Amygdala (tissue), 56 donors: Measurements from ENCODE around the gene ARHGEF28.

Experiments
- DNase-seq, 56 donors: peaks; one replicate each; lab custom pipeline; 2025; lab: John Stamatoyannopoulos, UW

Gene ARHGEF28

GRCh38 chr5:73617510-73618279 lies 8.3 kb upstream of the ARHGEF28 start:
- DNase-seq, result no peak

- no peak for DNase-seq
These were observed 6.2 kb upstream of the ARHGEF28 start for GRCh38 chr5:73619606-73620333.

GRCh38 chr5:73620334-73620687 lies 5.7 kb upstream of the ARHGEF28 start:
- no peak for DNase-seq

GRCh38 chr5:73623060-73623459 lies 2.9 kb upstream of the ARHGEF28 start:
- DNase-seq, result no peak

GRCh38 chr5:73623901-73624404 lies 2.0 kb upstream of the ARHGEF28 start:
- DNase-seq, result no peak

GRCh38 chr5:73624888-73625287 lies 1.1 kb upstream of the ARHGEF28 start:
- no peak for DNase-seq

- DNase-seq, result peak in 7 of 56 donors; percentile 24 to 65 (median 41)
These were observed 538 bp upstream of the ARHGEF28 start for GRCh38 chr5:73625372-73625943.

GRCh38 chr5:73626814-73627313 lies 868 bp downstream of the ARHGEF28 start:
- no peak for DNase-seq

GRCh38 chr5:73629456-73629855 lies 3.5 kb downstream of the ARHGEF28 start:
- DNase-seq, result no peak

- DNase-seq, result no peak
These were observed 4.8 kb downstream of the ARHGEF28 start for GRCh38 chr5:73630765-73631164.

- no peak for DNase-seq
These were observed 5.5 kb downstream of the ARHGEF28 start for GRCh38 chr5:73631500-73631899.

GRCh38 chr5:73633060-73633459 lies 7.1 kb downstream of the ARHGEF28 start:
- DNase-seq, result no peak

GRCh38 chr5:73636408-73636807 lies 10.4 kb downstream of the ARHGEF28 start:
- DNase-seq, result no peak

- DNase-seq, result no peak
These were observed 11.6 kb downstream of the ARHGEF28 start for GRCh38 chr5:73637565-73637964.

- DNase-seq, result no peak
These were observed 12.5 kb downstream of the ARHGEF28 start for GRCh38 chr5:73638344-73639095.

- no peak for DNase-seq
These were observed 14.9 kb downstream of the ARHGEF28 start for GRCh38 chr5:73640861-73641320.

GRCh38 chr5:73641811-73642210 lies 15.8 kb downstream of the ARHGEF28 start:
- DNase-seq, result no peak

GRCh38 chr5:73642344-73642743 lies 16.3 kb downstream of the ARHGEF28 start:
- no peak for DNase-seq

- no peak for DNase-seq
These were observed 18.5 kb downstream of the ARHGEF28 start for GRCh38 chr5:73644385-73644963.

GRCh38 chr5:73647721-73648120 lies 21.7 kb downstream of the ARHGEF28 start:
- DNase-seq, result no peak
